Activated T-helper 1 cell treated with anti-CD3 and anti-CD28 coated beads, Interleukin-12 subunit alpha, Interleukin-12 subunit beta, Interleukin-2, Interleukin-4 antibody, amounts not matched to agents 30 ng/mL and 10 ng/mL and 1 ng/mL, durations not matched to agents 14 hours and 24 hours and 36 hours (primary cell): ENCODE measurements around the gene VEGFD. TPM values are rescaled to one million over a fixed set of nuclear protein-coding genes. Genes with fewer than 3 reads are reported as not detected.

ENCODE experiments used
- total RNA-seq: library from RNA; stranded (reverse); gene quantifications from 2 replicates; pipeline ENCODE4 v1.2.3, GENCODE V29; 2022

Gene VEGFD
- total RNA-seq, 1 donor from 2014 or later = not detected

Other genes starting within 250 kb of the VEGFD start
- not detected in 2 replicates for gene ASB9, start 114.3 kb downstream of the VEGFD start, total RNA-seq
- gene ASB11, start 68.8 kb downstream of the VEGFD start, total RNA-seq = not detected in 2 replicates
- gene PIGA, start 48.9 kb downstream of the VEGFD start, total RNA-seq = 23.9 and 25.4 TPM in 2 replicates
- 4.3 and 4.9 TPM in 2 replicates for gene PIR, start 108.9 kb upstream of the VEGFD start, total RNA-seq
- gene BMX, start 116.4 kb upstream of the VEGFD start, total RNA-seq = not detected in 2 replicates
- 0.10 TPM in 1 of 2 replicates, not detected in the other for gene ACE2, start 216.5 kb upstream of the VEGFD start, total RNA-seq